Neural progenitor cell (in vitro differentiated cells): ENCODE measurements around the gene SHKBP1.

Experiments used
- CTCF ChIP-seq: fragments of 200-600 bp; sonication (generic); IDR thresholded peaks from 2 replicates; pipeline ENCODE4 v1.5.1; 2017; ENCODE audit warnings: antibody characterized with exemption, mild to moderate bottlenecking
- EZH2 ChIP-seq: fragments of 200-600 bp; sonication (generic); IDR thresholded peaks from 2 replicates; pipeline ENCODE4 v1.6.1; 2017; ENCODE audit warnings: antibody characterized with exemption, mild to moderate bottlenecking, moderate library complexity
- EZH2phosphoT487 ChIP-seq: fragments of 200-600 bp; sonication (generic); IDR thresholded peaks from 2 replicates; pipeline ENCODE4 v1.6.1; 2017; ENCODE audit warnings: antibody characterized with exemption

DNA sequence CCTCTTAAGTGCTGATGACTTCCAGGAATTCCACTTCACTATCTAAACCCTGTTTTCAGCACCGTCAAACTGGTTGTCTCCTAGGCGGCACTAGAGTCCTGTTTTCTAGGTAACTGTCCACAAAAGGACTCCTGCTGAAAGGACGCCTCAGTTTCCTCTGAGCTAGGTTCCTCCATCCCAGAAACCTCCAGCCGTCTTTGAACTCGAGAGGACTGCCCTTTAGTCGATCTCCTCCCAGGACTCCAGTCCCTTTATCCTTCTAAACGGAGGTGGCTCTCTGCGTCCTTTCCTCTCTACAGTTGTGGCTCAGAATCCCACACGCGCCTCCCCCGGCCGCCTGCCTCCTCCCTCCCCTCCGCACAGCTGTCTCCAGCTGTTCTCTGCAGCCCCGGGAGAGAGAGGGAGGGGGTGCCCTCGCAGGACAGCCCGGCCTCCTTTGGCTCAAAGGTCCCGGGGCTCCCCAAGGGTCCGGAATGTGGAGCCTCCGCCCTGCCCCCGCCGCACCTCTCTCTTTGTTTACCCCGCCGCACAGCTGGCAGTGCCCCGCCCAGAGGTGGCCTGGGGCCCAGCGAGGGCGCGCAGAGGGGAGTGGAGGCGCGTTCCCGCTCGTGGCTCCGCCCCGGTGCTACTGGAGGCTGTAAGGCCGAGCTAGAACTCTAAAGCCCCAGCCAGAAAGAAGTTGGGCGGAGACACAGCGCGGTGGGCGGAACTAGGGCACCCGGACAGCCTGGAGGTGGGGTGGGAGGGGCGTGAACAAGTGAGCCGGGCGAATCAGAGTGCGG is 26.9 kb downstream of the SHKBP1 start:
- no peak for TF ChIP-seq CTCF
- no peak for TF ChIP-seq EZH2
- TF ChIP-seq EZH2phosphoT487 = no peak
